Measurements from ENCODE around the gene CALHM1. TPM values are rescaled to one million over a fixed set of nuclear protein-coding genes. Genes with fewer than 3 reads are reported as not detected.

Gene CALHM1
- total RNA-seq, 2 experiments from 2014 or later, result 0.13 TPM; not detected in 1

DNA sequence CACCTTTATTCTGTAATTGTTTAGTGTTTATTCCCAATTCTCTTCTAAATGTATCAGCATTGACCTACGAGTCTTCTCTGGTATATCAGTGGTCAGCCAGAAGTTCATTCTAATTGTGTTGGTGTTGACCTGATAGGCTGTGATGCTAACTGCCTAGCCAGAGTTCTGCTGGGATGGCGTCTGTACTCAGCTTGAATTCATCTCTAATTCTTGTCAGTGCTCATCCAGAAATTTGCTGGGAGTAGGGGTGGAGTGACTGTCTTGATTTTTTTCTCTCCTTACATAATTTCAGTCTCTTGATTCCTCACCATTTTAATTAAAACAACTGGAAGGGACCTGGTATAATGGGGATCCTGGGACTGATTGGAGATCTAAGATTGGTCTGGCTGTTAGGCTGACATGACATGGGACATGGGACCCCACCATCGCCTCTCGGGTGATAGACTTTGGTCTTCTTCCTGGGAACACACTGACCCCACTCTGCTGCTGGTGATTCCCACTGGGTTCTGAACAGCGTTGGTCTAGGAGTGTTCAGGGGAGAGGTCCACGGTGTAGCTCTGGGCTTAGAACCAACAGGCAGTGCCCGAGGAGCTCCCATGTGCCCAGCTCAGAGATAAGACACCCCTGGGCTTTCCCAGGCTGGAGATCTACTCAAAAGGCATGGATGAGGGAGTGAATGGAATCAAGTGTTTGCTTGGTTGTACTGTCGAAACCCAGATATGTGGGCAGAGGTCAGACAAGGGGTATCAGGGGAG, 38.6 kb upstream of the CALHM1 start:
- H3K4me3 ChIP-seq (ENCODE audit: low read depth, low read length, poor library complexity, severe bottlenecking), result no peak overlapping the region
- ChIA-PET POLR2A (interaction anchor here (0.6 to 0.9 kb wide), 2 partner anchors 91 to 153 kb away, joined by 3 read pairs; no protein-coding TSS in a partner anchor), CTCF (ENCODE audit: unreplicated experiment) (no interaction called here)
- H3K4me2 ChIP-seq (ENCODE audit: low read length), result no peak overlapping the region
- no peaks in the 10 kb centered on the region for H3K9me2 ChIP-seq (ENCODE audit: insufficient read depth, low read length)
- H3K27ac ChIP-seq (ENCODE audit: low read depth, low read length, poor library complexity, severe bottlenecking), result no peak overlapping the region
- DNase-seq (ENCODE audit: low spot score), result no peak
- H3K79me2 ChIP-seq (ENCODE audit: insufficient read depth, low read depth, low read length), result no peaks in the 10 kb centered on the region
- BruUV-seq (replicated peaks), result no TSS peak
- H2AFZ ChIP-seq (ENCODE audit: low read length), result no peak overlapping the region
- no peaks in the 10 kb centered on the region for H4K20me1 ChIP-seq (ENCODE audit: insufficient read depth, low read length)
- intact Hi-C loops (cut with micrococcal nuclease; ENCODE audit: unreplicated experiment), result no loop called here
- peaks cover 39% of the 10 kb centered on the region for H3K4me1 ChIP-seq (ENCODE audit: insufficient read depth, low read length, poor library complexity, severe bottlenecking)
- H3K9me3 ChIP-seq (ENCODE audit: low read length), result no peaks in the 10 kb centered on the region
- TF ChIP-seq, protein P1, sequence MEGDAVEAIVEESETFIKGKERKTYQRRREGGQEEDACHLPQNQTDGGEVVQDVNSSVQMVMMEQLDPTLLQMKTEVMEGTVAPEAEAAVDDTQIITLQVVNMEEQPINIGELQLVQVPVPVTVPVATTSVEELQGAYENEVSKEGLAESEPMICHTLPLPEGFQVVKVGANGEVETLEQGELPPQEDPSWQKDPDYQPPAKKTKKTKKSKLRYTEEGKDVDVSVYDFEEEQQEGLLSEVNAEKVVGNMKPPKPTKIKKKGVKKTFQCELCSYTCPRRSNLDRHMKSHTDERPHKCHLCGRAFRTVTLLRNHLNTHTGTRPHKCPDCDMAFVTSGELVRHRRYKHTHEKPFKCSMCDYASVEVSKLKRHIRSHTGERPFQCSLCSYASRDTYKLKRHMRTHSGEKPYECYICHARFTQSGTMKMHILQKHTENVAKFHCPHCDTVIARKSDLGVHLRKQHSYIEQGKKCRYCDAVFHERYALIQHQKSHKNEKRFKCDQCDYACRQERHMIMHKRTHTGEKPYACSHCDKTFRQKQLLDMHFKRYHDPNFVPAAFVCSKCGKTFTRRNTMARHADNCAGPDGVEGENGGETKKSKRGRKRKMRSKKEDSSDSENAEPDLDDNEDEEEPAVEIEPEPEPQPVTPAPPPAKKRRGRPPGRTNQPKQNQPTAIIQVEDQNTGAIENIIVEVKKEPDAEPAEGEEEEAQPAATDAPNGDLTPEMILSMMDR (conservative IDR thresholded peaks at IDR 0.05; ENCODE audit: low read length), result no peak
- TF ChIP-seq EZH2phosphoT487 (IDR thresholded peaks at IDR 0.05; ENCODE audit: borderline replicate concordance, low read depth, low read length), result no peak
- H3K36me3 ChIP-seq (ENCODE audit: insufficient read depth, low read length), result no peaks in the 10 kb centered on the region

DNA sequence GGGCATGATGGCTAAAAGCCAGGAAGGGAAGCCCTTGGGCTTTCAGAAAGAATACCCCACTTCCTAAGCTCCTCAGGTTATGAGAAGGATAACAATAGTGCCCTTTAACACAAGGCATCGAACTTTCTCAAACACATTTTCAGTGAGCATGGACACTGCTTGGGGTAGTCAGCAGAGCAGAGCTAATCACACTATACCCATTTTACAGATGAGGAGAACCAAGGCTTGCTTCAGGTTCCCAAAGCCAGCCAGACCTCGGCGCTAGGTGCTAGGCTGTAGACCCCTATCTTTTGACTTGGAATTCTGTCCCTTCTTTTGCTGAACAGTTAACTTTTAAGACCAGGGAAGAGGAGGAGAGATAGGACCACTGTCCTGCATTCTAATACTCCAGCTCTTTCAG, 36.6 kb upstream of the CALHM1 start:
- BruUV-seq (replicated peaks), result no TSS peak
- Histone ChIP-seq H3K9me3 (ENCODE audit: low read length) (no peaks in the 10 kb centered on the region), H2AFZ (ENCODE audit: low read length) (no peak overlapping the region), H3K9me2 (ENCODE audit: insufficient read depth, low read length) (no peaks in the 10 kb centered on the region), H3K4me2 (ENCODE audit: low read length) (no peak overlapping the region), H3K4me3 (ENCODE audit: low read depth, low read length, poor library complexity, severe bottlenecking) (no peak overlapping the region), H3K27ac (ENCODE audit: low read depth, low read length, poor library complexity, severe bottlenecking) (no peak overlapping the region), H4K20me1 (ENCODE audit: insufficient read depth, low read length) (no peaks in the 10 kb centered on the region), H3K4me1 (ENCODE audit: insufficient read depth, low read length, poor library complexity, severe bottlenecking) (peaks cover 43% of the 10 kb centered on the region), H3K36me3 (ENCODE audit: insufficient read depth, low read length) (no peaks in the 10 kb centered on the region), H3K79me2 (ENCODE audit: insufficient read depth, low read depth, low read length) (no peaks in the 10 kb centered on the region)
- no peak for TF ChIP-seq EZH2phosphoT487 (IDR thresholded peaks at IDR 0.05; ENCODE audit: borderline replicate concordance, low read depth, low read length)
- TF ChIP-seq, protein P1 (conservative IDR thresholded peaks at IDR 0.05; ENCODE audit: low read length), result no peak
- no peak for DNase-seq (ENCODE audit: low spot score)
- ChIA-PET CTCF (ENCODE audit: unreplicated experiment) (no interaction called here), POLR2A (no interaction called here)
- intact Hi-C loops (cut with micrococcal nuclease; ENCODE audit: unreplicated experiment), result no loop called here
